AG10803 (cell line): ENCODE data around the gene POU2F3.

ENCODE experiments used
- DNase-seq: peaks from one replicate; pipeline ENCODE4 v3.0.0; 2010; ENCODE audit warnings: low read depth
- H3K4me3 ChIP-seq: 2 replicates; pipeline ENCODE4 v1.5.1; 2011; ENCODE audit warnings: mild to moderate bottlenecking, low read length, control low read depth
- TF ChIP-seq, protein P1 (sequence below): conservative IDR thresholded peaks from 2 replicates; pipeline ENCODE4 v1.5.1; 2011; ENCODE audit warnings: mild to moderate bottlenecking, low read length, control low read depth, inconsistent platforms

Gene POU2F3

GRCh38 chr11:120329556-120329955 is 89.6 kb downstream of the POU2F3 start:
- no peak overlapping the region for H3K4me3 ChIP-seq
- no peak for DNase-seq
- TF ChIP-seq, protein P1, sequence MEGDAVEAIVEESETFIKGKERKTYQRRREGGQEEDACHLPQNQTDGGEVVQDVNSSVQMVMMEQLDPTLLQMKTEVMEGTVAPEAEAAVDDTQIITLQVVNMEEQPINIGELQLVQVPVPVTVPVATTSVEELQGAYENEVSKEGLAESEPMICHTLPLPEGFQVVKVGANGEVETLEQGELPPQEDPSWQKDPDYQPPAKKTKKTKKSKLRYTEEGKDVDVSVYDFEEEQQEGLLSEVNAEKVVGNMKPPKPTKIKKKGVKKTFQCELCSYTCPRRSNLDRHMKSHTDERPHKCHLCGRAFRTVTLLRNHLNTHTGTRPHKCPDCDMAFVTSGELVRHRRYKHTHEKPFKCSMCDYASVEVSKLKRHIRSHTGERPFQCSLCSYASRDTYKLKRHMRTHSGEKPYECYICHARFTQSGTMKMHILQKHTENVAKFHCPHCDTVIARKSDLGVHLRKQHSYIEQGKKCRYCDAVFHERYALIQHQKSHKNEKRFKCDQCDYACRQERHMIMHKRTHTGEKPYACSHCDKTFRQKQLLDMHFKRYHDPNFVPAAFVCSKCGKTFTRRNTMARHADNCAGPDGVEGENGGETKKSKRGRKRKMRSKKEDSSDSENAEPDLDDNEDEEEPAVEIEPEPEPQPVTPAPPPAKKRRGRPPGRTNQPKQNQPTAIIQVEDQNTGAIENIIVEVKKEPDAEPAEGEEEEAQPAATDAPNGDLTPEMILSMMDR: no peak

DNA sequence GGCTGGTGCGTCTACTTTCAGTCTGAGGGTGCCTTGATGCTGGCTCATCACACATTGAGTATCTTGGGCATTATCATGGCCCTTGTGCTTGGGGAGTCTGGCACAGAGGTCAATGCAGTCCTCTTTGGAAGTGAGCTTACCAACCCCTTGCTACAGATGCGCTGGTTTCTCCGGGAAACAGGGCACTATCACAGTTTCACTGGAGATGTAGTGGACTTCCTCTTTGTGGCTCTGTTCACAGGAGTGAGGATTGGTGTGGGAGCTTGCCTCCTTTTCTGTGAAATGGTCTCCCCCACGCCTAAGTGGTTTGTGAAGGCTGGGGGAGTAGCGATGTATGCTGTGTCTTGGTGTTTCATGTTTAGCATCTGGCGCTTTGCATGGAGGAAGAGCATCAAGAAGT is 90.1 kb downstream of the POU2F3 start:
- DNase-seq: no peak
- H3K4me3 ChIP-seq: no peak overlapping the region
- TF ChIP-seq, protein P1: no peak

- TF ChIP-seq, protein P1: no peak
- H3K4me3 ChIP-seq: no peak overlapping the region
- DNase-seq: peak; percentile 94
Measured at GRCh38 chr11:120331301-120331996, 91.5 kb downstream of the POU2F3 start.

DNA sequence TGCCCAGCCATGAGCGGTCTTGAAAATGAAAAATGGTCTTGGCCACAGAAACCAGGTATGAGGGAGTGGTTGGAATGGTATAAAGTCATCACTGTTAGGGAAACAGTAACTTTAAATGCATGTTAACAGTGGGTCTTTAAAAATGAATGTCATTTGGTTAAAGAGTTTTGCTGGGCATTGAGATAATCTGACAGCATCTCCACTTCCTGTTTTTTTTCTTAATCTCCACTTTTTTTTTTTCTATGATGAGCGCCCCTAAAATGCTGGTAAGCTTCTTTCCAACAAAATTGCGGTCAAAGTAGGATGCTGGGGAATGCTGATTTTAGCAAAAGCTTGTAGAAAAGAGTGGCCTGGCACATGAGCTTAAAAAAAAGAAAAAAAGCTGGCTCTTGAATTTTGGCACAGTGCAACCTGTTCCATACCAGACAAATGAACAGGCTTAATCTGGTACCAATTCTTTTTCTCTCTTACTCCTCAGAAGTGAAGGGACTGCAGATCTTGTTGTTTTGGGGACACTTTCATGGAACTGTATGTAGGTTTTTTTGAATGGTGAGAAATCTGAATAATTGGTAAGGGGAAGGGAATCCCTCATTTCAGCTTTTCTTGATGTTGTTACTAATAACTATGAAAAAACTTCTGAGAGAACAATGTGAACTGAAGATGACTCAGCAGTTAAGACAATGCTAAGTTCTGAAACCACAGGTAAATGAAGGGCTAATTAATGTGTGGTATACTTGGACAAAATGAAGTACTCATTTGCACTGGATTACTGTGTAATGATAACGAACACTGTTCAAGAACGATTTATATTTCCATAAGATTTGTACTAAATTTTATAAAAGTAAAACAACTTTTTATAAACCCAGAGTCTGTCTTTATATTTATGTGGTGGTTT is 93.1 kb downstream of the POU2F3 start:
- TF ChIP-seq, protein P1: no peak
- peak; percentile 87 for DNase-seq
- H3K4me3 ChIP-seq: no peak overlapping the region

DNA sequence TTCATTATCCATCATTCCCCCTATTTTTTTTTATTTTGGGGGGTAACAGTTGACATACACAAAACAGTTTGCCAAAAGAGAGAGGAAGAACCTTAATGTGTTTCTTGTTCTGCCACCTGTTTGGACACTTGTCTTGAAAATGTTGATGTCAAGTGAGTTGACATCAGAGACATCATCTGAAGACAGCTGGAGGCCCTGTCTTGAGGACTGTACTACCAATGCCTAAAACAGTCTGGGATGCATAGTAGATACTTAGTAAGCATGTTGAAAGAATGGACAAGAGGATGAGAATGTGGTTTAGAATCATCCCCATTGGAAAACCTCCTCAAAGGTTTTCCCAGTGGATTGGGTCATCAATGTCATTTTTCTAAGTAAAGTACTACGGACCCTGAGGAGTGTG is 93.9 kb downstream of the POU2F3 start:
- no peak overlapping the region for H3K4me3 ChIP-seq
- DNase-seq: no peak
- TF ChIP-seq, protein P1: no peak

- TF ChIP-seq, protein P1: no peak
- DNase-seq: no peak
- H3K4me3 ChIP-seq: no peak overlapping the region
Measured at GRCh38 chr11:120334332-120334731, 94.4 kb downstream of the POU2F3 start.

DNA sequence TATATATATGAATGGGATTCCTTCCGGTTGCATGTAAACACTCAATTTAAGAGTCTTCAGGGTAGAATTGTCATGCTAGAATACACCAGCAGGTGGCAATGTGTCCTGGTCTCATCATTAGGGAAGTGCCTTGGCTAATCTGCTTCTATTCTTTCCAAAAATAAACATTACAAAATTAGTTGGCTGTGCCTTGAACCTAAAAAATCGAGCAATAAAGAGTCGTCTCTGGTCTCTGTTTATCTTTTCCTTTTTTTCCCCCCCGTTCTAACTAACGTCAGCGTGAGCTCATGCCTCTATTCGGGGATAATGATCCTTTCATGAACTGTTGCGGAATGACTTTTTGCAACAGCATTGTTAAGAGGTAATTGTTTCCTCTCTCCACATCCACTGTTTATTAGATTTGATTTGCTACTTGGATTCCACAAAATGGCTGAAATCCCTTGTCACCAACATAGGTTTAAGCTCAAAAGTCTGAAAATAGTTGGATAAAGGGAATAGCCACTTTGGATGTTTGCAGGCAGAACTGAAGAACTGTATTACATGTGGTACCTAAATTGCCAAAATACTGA is 95.0 kb downstream of the POU2F3 start:
- peak overlapping the region; percentile 70 for H3K4me3 ChIP-seq
- DNase-seq: peak; percentile 87
- TF ChIP-seq, protein P1: peak; percentile 77
